GM10266 (cell line): ENCODE results near the gene HNRNPA1.
A peak's percentile ranks its signal among the peaks of the same experiment; 100 is the strongest.
"Not testable (repeated sequence)": the region's sequence is repeated elsewhere in the genome, so short reads cannot be mapped to it uniquely, and the experiment has no call there.

Experiments
- DNase-seq: peaks from one replicate; pipeline ENCODE4 v3.0.0; 2012; ENCODE audit errors: extremely low spot score
- CTCF ChIP-seq: IDR thresholded peaks from 2 replicates; pipeline ENCODE4 v1.5.1; 2012; ENCODE audit warnings: mild to moderate bottlenecking, low read depth; ENCODE audit not compliant: control insufficient read depth, insufficient read depth; ENCODE audit errors: missing control alignments

HNRNPA1 gene

GRCh38 chr12:54276368-54276767, 4.2 kb upstream of the HNRNPA1 start:
- no peak for TF ChIP-seq CTCF
- DNase-seq: no peak

- no peak for TF ChIP-seq CTCF
- DNase-seq: no peak
Measured at GRCh38 chr12:54277823-54278276, 2.7 kb upstream of the HNRNPA1 start.

DNA sequence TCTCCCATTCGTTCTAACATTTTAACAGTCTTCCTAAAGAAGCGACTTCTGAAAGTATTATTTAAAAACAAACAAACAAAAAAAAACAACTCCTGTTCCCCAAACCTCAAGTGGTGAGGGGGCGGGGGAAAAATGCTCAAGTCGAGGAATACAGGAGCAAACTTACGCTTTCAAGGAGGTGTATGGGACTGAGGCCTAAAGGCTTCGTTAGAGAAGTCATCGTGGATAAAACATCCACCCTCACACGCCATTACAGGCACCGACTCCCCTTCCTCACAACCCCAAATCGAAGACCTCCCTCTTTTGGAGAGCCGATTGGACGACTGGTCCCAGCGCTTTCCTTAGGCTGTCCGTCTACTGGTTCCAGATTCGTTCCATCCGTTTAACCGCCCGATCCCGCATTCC, 1.3 kb upstream of the HNRNPA1 start:
- DNase-seq: no peak
- no peak for TF ChIP-seq CTCF

- peak; percentile 92 for DNase-seq
- TF ChIP-seq CTCF: no peak
Measured at GRCh38 chr12:54279632-54280467, 676 bp upstream of the HNRNPA1 start, which contains the start of gene CBX5. Gene CBX5, minus strand, starts transcription at chr12:54280122. Its CDS starts 22,472 bp downstream, at chr12:54257650.

DNA sequence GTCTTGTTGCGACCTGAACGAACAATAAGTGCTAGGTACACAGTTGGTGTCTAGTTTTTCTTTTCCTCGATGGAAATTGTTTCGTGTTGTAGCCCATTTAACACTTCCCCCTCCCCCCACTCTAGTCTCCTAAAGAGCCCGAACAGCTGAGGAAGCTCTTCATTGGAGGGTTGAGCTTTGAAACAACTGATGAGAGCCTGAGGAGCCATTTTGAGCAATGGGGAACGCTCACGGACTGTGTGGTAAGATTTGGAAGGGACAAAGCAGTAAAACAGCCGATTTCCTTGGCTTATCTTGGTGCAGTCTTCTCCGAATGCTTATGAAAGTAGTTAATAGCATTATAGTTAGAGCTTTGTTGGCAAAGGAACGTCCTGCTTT, 724 bp downstream of the HNRNPA1 start:
- not testable (repeated sequence) for DNase-seq

DNA sequence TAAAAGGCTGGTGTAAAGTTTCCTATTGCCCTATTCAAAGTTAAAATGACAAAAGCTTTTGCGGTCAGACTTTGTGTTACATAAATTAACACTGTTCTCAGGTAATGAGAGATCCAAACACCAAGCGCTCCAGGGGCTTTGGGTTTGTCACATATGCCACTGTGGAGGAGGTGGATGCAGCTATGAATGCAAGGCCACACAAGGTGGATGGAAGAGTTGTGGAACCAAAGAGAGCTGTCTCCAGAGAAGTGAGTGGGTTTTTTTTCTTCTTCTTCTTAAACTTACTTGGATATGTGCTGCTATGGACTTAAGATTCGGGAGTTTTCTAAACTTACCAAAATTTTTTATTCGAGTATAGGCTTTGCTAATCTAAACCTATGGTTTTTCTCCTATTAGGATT, 1.2 kb downstream of the HNRNPA1 start:
- DNase-seq: not testable (repeated sequence)

DNA sequence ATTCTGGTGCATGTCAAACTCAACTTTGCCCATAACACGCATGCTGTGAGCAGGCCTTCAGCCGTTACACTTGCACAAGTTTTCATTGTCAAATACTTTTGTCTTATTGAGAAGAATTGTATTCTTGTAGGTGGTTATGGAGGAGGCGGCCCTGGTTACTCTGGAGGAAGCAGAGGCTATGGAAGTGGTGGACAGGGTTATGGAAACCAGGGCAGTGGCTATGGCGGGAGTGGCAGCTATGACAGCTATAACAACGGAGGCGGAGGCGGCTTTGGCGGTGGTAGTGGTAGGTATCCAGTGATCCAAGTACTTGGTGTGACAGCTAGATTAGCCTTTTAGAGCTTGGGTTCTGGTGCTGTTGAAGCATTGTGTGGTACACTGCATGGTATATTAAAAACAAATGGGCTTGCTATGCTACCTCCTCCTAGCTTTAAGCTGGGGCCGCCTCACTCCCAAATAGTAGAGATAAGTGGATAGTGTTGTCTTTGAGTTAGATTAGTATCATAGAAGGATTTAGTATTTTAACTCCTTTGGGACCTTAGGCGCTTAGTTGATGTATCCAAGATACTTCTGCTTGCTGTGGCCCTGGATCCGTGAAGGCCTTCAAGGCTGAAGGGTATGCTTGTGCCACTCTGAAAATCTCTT, 2.5 kb downstream of the HNRNPA1 start:
- no peak for TF ChIP-seq CTCF

DNA sequence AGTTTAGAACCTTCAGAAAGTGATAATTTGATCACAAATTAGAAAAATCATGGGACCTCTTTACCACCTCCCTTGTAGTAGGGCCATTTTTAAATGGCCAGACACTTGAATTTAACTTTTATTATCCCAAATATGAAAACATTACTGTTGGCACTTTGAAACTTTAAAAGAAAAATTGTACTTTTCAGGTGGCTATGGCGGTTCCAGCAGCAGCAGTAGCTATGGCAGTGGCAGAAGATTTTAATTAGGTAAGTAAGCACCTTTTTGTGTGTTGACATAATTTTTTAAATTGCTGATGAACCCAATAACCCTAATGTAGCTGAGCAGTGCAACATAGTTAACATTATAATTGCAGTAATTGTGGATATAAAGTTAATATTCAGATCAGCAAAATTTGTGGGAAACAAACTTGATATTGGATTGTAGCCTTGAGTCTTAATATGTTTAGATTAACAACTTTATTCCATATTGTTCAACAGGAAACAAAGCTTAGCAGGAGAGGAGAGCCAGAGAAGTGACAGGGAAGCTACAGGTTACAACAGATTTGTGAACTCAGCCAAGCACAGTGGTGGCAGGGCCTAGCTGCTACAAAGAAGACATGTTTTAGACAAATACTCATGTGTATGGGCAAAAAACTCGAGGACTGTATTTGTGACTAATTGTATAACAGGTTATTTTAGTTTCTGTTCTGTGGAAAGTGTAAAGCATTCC, 3.7 kb downstream of the HNRNPA1 start:
- DNase-seq: not testable (repeated sequence)

More for the DNA sequence above, 2.5 kb downstream of the HNRNPA1 start:
- DNase-seq: no peak
